Right hindlimb (tissue), 1 donor: ENCODE data around the gene UPK2.
"Not testable (repeated sequence)": the region's sequence is repeated elsewhere in the genome, so short reads cannot be mapped to it uniquely, and the experiment has no call there.

Experiments used
- DNase-seq: peaks from one replicate; pipeline ENCODE4 v3.0.0-alpha.2; 2018

The UPK2 gene

DNA sequence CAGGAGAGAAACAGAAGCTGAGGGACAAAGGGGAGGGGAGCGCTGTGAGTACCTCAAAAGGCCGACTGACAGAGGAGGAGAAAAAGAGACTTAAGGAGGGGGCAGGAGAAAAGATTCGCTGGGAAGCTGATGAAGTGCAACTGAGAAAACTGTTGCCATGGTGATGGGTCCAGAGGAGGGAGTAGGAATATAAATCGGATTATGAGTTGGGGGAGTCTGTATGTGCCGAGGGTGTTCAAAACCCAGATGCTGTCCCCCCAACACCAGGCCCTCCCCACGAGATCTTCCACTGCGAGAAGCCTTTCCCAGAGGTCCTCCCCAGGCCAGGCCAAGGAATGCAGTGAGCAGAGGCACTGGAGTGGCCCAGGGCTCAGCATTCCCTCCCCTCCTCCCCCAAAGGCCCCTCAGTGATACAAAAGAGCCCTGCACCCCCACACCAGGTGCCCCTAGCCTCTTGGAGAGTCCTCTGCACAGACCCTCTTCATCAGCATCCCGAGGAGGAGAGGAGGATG lies 16.6 kb upstream of the UPK2 start:
- DNase-seq, result no peak

- DNase-seq, result no peak
Observed at GRCh38 chr11:118939953-118940598, 16.0 kb upstream of the UPK2 start.

- DNase-seq, result no peak
Observed at GRCh38 chr11:118947091-118947490, 9.0 kb upstream of the UPK2 start.

DNA sequence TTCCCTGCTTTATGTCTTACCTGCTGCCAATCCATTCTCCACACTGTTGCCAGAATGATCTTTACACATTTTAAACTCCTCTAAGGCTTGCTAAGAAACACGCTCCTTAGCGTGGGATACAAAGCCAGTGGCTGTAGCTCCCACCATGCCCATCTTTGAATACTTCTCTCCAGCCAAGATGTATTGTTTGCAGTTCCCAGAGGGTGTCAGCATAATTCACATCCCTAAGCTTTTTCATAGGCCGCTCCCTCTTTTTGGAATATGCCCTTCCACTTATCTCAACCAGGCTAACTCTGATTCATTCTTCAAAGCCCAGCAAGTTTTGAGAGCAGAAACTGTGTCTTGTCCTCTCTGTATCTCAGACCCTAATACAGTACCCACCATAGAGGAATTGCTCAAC lies 8.1 kb upstream of the UPK2 start:
- no peak for DNase-seq

DNA sequence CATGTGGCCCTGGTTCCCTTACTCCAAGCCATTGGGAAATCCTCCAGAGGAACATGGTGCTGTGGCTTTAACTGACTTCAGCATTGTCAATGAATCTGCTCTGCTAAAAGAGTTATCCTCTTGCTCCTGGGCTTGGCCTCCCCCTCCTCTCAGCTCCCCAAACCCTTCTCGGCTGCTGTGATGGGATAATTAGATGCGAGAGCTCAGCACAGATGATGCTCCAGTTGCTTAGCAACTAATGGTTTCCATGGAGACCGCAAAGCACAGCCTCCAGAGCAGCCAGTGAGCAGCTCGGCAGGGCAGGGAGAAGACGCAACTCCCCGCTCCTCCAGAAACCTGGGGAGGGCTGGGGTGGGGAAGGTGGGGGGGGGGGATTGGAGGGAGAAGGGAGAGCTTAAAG lies 2.8 kb upstream of the UPK2 start:
- DNase-seq, result no peak

DNA sequence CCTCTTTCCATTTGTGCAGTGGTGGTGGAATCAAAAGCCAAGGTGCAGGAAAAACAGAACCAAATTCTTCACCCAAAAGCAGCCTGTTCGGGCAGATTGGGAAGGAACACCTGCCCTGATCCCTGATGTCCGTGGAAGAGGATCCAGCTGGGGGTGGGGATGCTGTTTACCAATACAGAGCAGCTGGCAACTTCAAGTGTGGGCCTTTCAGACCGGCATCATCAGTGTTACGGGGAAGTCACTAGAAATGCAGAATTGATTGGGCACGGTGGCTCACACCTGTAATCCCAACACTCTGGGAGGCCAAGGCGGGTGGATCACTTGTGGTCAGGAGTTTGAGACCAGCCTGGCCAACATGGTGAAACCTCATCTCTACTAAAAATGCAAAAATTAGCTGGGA lies 2.1 kb upstream of the UPK2 start:
- DNase-seq, result not testable (repeated sequence)

DNA sequence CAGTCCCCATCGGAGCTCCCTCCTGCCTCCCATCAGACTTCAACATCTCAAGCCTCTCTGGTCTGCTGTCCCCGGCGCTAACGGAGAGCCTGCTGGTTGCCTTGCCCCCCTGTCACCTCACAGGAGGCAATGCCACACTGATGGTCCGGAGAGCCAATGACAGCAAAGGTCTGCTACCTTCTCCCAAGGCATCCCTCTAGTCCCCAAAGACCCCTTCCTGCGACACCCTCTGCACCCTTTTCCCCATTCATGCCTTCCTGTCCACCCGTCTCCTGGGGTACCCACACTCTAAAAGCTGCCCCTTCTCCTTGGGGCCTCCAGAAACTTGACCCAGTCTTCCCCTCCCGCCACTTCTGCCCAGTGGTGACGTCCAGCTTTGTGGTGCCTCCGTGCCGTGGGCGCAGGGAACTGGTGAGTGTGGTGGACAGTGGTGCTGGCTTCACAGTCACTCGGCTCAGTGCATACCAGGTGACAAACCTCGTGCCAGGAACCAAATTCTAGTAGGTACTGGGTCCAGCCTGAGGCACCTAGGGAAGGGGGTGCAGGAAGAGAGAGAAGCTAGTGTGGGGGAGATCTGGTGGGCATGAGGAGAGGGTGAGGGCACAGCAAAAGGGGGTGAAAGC lies 860 bp downstream of the UPK2 start:
- DNase-seq, result no peak

DNA sequence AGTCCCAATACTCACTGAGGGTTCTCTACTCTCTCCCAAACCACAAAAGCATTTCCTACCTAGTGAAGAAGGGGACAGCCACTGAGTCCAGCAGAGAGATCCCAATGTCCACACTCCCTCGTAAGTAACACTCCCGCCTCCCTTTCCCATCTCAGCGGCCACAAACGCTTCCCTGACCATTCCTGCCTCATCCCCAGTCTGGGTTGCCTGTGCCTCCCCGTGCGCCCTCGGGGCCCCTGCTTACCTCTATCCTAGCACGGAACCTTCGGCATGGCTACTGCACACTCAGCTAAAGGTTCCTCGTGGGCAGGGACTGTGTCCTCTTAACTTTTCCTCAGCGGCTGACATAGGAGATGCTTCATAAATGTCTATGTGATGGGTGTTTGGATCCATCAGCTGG lies 1.5 kb downstream of the UPK2 start:
- DNase-seq, result no peak

DNA sequence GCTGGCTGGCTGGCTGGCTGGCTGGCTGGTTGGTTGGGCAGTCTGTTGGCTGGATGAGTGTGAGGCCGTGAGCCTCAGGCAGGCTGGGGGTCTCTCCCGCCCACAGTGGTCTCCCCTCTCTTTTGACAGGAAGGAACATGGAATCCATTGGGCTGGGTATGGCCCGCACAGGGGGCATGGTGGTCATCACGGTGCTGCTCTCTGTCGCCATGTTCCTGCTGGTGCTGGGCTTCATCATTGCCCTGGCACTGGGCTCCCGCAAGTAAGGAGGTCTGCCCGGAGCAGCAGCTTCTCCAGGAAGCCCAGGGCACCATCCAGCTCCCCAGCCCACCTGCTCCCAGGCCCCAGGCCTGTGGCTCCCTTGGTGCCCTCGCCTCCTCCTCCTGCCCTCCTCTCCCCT lies 1.9 kb downstream of the UPK2 start:
- no peak for DNase-seq

DNA sequence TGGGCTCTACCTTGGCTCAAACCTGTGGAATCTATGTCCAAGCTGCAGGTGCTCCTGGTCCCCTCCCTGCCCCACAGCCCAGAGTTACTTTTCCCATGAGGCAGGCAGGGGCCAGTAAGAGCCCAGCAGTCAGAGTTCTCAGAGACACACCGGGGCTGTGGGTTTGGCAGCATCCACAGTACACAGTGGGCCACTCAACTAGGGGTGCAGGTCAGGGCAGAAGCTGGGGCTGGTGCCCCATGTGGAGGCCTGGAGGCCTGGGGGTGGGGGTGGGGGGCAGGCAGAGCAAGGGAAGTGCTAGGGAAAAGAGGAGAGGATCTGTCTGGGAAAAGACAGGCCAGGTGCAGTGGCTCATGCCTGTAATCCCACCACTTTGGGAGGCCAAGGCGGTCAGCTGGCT lies 2.5 kb downstream of the UPK2 start:
- no peak for DNase-seq

- DNase-seq, result no peak
Observed at GRCh38 chr11:118961189-118961588, 5.1 kb downstream of the UPK2 start.

DNA sequence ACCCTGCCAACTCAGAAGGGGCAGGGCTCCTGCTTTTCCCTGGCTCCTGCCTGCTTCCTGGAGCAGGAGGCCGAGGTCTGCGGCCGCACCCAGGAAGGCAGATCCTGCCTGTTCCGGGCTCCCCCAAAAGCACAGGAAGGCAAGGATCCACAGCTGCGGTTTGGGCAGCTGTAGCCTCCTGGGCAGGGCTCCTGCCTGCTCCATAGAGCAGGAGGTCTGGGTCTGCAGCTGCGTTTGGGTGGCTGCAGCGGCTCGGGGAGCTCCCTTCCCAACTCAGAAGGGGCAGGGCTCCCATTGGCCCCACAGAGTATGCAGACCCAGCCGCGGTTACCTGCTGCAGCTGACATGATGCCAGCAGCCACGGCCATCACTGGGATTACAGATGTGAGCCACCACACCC lies 5.5 kb downstream of the UPK2 start:
- DNase-seq, result no peak

GRCh38 chr11:118969508-118969907 lies 13.4 kb downstream of the UPK2 start:
- not testable (repeated sequence) for DNase-seq

DNA sequence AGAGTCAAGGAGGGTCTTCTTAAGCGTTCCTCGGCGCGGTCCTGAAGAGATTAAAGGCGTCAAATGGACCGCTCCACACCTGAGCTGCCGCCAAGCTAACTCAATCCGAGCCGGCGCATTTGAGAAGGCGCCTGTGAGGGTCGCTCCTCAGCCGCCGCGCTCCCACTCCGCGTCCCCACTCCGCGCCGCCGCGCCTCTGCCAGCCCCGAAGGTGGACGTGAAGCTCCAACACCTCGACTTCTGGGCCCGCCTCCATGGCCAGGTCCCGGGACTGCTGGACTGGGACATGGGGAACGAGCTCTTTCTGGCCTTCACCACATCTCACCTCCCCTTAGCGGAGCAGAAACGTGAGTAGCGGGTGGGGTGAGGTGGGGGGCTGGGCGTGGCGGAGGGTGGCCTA lies 15.5 kb downstream of the UPK2 start, which contains the start of gene FOXR1:
FOXR1 (plus strand) TSS at position 116 of the 400 bp plus-strand sequence; CDS start at position 287, 171 bp downstream.
- DNase-seq, result no peak

DNA sequence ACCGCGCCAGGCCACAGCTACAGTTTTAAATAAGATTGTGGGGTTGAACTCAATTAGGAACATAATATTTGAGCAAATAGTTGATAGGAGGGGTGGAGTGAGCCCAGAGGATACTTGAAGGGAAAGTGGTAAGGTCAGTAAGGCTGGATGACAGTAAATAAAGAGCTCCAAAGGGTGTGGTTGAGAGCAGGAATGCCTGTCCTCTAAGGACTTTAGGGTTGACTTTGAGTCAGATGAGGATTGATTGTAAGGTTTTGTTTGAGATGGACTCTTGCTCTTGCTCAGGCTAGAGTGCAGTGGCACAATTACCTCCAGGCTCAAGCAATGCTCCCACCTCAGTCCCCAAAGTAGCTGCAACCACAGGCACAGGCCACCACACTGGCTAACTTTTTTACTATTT lies 17.9 kb downstream of the UPK2 start:
- no peak for DNase-seq

DNA sequence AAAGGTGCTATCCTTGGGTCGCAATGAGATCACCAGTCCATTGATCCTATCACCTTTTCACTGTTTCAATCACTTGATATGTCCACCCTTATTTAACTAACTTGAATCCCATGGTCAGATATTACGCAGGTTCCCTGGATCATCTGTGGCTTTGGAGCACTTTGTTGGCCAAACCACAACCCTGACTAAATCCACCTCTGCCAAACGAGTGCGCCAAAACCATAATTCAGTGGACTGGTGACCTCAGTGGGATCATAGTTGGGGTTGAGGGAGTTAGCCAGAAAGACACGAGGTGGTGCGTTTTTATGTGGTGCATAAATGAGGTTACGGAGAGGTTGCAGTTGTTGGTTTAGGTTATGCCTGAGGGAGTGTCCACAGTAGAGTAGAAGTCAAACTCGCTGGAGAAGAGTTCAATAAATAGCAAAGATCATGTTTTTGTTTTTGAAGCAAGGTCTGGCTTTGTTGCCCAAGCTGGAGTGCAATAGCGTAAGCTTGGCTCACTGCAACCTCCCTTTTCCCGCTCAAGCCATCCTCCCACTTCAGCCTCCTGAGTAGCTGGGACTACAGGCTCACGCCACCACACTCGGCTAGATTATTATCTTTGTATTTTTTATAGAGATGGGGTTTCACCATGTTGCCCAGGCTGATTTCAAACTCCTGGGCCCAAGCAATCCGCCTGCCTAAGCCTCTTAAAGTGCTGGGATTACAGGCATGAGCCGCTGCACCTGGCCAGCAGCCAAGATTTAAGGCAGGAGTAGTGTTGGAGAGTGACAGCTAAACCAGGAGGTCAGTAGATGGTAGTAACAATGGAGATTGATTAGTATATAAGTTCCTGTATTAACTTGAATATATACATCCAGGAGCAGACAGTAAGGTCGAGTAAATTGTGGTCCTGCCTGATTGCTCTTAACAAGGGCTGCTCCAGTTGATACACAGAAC lies 19.9 kb downstream of the UPK2 start:
- DNase-seq, result no peak

GRCh38 chr11:118979434-118979833 lies 23.3 kb downstream of the UPK2 start:
- DNase-seq, result no peak

DNA sequence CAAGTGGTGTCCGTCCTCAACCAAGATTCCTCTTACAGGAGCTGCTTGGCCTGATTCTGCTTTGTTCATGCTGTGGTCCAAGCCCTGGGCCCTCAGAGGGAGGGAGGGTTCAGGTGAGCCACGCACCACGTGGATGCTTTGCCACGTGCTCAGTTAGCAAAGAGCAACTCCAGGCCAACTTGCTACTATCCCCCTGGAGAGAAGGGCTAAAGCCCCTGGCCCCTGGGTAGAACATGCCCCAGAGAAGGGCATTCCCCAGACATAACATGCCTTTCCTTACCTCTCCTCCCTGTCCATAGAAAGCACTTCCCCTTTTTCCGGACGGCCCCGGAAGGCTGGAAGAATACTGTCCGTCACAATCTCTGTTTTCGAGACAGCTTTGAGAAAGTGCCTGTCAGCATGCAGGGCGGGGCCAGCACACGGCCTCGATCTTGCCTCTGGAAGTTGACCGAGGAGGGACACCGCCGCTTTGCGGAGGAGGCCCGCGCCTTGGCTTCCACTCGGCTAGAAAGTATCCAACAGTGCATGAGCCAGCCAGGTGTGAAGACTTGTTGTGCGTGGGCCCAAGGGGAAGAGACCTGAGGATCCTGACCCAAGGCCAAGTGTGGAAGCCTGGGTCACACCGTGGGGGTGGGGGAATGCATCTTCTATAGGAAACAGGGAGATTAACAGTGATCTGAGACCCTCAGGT lies 24.2 kb downstream of the UPK2 start:
- peak; percentile 51 for DNase-seq

- not testable (repeated sequence) for DNase-seq
Observed at GRCh38 chr11:118984337-118984736, 28.2 kb downstream of the UPK2 start.

- DNase-seq, result no peak
Observed at GRCh38 chr11:118984825-118985224, 28.7 kb downstream of the UPK2 start.

DNA sequence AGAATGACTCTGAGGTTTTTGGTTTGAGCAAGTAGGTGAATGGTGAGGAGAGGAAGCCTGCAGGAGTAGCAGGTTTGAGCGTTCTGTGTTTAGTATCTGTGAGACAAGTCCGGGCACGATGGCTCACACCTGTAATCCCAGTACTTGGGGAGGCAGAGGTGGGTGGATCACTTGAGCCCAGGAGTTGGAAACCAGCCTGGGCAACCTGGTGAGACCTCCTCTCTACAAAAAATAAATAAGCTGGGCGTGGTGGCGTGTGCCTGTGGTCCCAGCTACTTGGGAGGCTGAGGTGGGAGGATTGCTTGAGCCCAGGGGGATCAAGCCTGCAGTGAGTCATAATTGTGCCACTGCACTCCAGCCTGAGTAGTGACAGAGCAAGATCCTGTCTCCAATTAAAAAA lies 32.2 kb downstream of the UPK2 start:
- no peak for DNase-seq

DNA sequence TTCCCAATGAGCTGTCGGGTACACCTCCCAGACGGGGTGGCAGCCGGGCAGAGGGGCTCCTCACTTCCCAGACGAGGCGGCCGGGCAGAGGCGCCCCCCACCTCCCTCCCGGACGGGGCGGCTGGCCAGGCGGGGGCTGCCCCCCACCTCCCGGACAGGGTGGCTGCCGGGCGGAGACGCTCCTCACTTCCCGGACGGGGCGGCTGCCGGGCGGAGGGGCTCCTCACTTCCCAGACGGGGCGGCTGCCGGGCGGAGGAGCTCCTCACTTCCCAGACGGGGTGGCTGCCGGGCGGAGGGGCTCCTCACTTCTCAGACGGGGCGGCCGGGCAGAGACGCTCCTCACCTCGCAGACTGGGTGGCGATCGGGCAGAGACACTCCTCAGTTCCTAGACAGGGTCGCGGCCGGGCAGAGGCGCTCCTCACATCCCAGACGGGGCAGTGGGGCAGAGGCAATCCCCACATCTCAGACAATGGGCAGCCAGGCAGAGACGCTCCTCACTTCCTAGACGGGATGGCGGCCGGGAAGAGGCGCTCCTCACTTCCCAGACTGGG lies 35.5 kb downstream of the UPK2 start:
- not testable (repeated sequence) for DNase-seq
